GM12878 (cell line): Measurements from ENCODE around the gene ACTG1.

ENCODE experiments used
- CEBPB ChIP-seq, 2 experiments: fragments of 150-350 bp in 1 of 2; IDR thresholded peaks; 2 replicates each; pipeline ENCODE4 v1.6.1; 2012 to 2014; ENCODE audit warnings: low read depth in 2 of 2, low read length in 2 of 2, borderline replicate concordance in 1 of 2, inconsistent platforms in 1 of 2
- CHD2 ChIP-seq: IDR thresholded peaks from 2 replicates; pipeline ENCODE4 v1.6.1; 2011; ENCODE audit warnings: low read depth, low read length, improper control_type of control experiment, borderline replicate concordance
- ETV6 ChIP-seq, 2 experiments: fragments of 450-650 bp in 1 of 2; IDR thresholded peaks in 1 of 2; conservative IDR thresholded peaks in 1 of 2; 2 replicates each; pipeline ENCODE4 v1.6.1; 2014; ENCODE audit warnings: antibody characterized with exemption in 1 of 2, borderline replicate concordance in 1 of 2, low read depth in 1 of 2, mild to moderate bottlenecking in 1 of 2, moderate library complexity in 1 of 2
- GABPA ChIP-seq: IDR thresholded peaks from 2 replicates; pipeline ENCODE4 v1.6.1; 2014; ENCODE audit warnings: antibody characterized with exemption, low read depth, mild to moderate bottlenecking, inconsistent platforms
- KDM1A ChIP-seq: fragments of 200-600 bp; sonication (generic); IDR thresholded peaks from 2 replicates; pipeline ENCODE4 v1.6.1; 2016; ENCODE audit warnings: borderline replicate concordance
- NR2C2 ChIP-seq: IDR thresholded peaks from 2 replicates; pipeline ENCODE4 v1.6.1; 2011; ENCODE audit warnings: borderline replicate concordance, low read depth; ENCODE audit not compliant: control insufficient read depth, insufficient read length
- RFX5 ChIP-seq: IDR thresholded peaks from 2 replicates; pipeline ENCODE4 v1.6.1; 2011; ENCODE audit warnings: low read depth, low read length, improper control_type of control experiment
- SIN3A ChIP-seq: IDR thresholded peaks from 2 replicates; pipeline ENCODE4 v1.6.1; 2012; ENCODE audit warnings: low read depth, low read length, improper control_type of control experiment
- SP1 ChIP-seq: IDR thresholded peaks from one replicate; pipeline ENCODE4 v1.6.1; 2011; ENCODE audit warnings: low read depth, low read length
- SREBF1 ChIP-seq: IDR thresholded peaks from 2 replicates; pipeline ENCODE4 v1.6.1; 2012; ENCODE audit warnings: mild to moderate bottlenecking, low read length
- TBL1XR1 ChIP-seq: IDR thresholded peaks from 2 replicates; pipeline ENCODE4 v1.6.1; 2012; ENCODE audit warnings: low read depth, low read length, improper control_type of control experiment
- YBX1 ChIP-seq: fragments of 450-650 bp; IDR thresholded peaks from 2 replicates; pipeline ENCODE4 v1.6.1; 2016; ENCODE audit warnings: antibody characterized with exemption
- TF ChIP-seq, protein P1 (sequence below), 3 experiments: IDR thresholded peaks in 2 of 3; conservative IDR thresholded peaks in 1 of 3; 2 replicates each; pipeline ENCODE4 v1.5.1; 2011; ENCODE audit warnings: low read depth in 3 of 3, low read length in 3 of 3, mild to moderate bottlenecking in 3 of 3, control low read depth in 2 of 3, moderate library complexity in 2 of 3, inconsistent platforms in 1 of 3, mixed read lengths in 1 of 3; ENCODE audit not compliant: control insufficient read depth in 2 of 3, insufficient read depth in 1 of 3; ENCODE audit errors: extremely low read depth in 1 of 3
- TF ChIP-seq, protein P2 (sequence below): IDR thresholded peaks from 2 replicates; pipeline ENCODE4 v1.6.1; 2011; ENCODE audit warnings: low read depth, mild to moderate bottlenecking, low read length, moderate library complexity, borderline replicate concordance; ENCODE audit errors: extremely low read depth

DNA sequence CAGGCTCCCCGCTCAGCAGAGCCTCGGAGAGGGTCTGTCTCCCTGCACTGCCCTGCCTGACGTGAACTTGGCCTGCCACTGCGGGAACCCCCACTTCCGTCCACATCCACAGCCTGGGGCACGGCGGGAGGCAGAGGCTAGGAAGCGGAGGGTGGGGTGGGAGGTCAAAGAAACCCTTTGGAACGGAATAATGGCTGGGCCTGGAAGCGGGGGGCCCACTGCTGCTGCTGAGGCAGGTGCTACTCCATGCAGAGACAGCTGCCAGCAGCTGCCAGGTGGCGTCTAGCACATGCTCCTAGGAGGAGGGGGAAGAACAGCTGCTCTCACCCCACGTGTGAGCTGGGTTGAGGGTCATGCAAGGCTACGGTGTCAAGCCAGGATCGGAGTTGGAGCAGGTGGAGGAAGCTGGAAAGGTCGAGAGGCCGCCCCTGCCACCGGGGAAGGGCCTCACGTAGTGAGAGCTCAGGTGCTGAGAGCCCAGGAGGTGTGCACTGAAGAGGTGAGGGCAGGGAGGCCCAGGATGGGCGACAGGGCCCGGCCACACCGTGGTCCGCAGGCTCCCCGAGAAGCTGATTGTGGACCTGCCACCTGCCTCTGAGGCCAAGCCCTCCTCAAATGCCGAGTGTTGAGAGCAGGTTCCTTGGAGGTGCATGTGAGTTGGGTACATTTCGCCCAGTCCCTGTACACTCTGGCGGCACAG lies 25.4 kb upstream of the ACTG1 start:
- no peak for TF ChIP-seq SP1
- TF ChIP-seq NR2C2 = no peak
- TF ChIP-seq, protein P1, sequence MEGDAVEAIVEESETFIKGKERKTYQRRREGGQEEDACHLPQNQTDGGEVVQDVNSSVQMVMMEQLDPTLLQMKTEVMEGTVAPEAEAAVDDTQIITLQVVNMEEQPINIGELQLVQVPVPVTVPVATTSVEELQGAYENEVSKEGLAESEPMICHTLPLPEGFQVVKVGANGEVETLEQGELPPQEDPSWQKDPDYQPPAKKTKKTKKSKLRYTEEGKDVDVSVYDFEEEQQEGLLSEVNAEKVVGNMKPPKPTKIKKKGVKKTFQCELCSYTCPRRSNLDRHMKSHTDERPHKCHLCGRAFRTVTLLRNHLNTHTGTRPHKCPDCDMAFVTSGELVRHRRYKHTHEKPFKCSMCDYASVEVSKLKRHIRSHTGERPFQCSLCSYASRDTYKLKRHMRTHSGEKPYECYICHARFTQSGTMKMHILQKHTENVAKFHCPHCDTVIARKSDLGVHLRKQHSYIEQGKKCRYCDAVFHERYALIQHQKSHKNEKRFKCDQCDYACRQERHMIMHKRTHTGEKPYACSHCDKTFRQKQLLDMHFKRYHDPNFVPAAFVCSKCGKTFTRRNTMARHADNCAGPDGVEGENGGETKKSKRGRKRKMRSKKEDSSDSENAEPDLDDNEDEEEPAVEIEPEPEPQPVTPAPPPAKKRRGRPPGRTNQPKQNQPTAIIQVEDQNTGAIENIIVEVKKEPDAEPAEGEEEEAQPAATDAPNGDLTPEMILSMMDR (IDR thresholded peaks at IDR 0.05 in 2 of 3, conservative IDR thresholded peaks at IDR 0.05 in 1 of 3; ENCODE audit: control insufficient read depth in 2 of 3, extremely low read depth in 1 of 3, insufficient read depth in 1 of 3, low read depth in 3 of 3, low read length in 3 of 3) = no peak
- no peak for TF ChIP-seq GABPA
- no peak for TF ChIP-seq YBX1
- no peak for TF ChIP-seq ETV6 (conservative IDR thresholded peaks at IDR 0.05 in 1 of 2, IDR thresholded peaks at IDR 0.05 in 1 of 2; ENCODE audit: borderline replicate concordance in 1 of 2, low read depth in 1 of 2)
- TF ChIP-seq SREBF1 = no peak
- TF ChIP-seq SIN3A = no peak
- no peak for TF ChIP-seq CHD2
- TF ChIP-seq, protein P2, sequence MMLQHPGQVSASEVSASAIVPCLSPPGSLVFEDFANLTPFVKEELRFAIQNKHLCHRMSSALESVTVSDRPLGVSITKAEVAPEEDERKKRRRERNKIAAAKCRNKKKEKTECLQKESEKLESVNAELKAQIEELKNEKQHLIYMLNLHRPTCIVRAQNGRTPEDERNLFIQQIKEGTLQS = no peak
- TF ChIP-seq KDM1A = no peak
- no peak for TF ChIP-seq TBL1XR1
- no peak for TF ChIP-seq RFX5
- no peak for TF ChIP-seq CEBPB (IDR thresholded peaks at IDR 0.05; ENCODE audit: borderline replicate concordance in 1 of 2, low read depth in 2 of 2, low read length in 2 of 2)
